Left cardiac atrium (tissue), 4 donors: Measurements from ENCODE around the gene EML4. TPM values are rescaled to one million over a fixed set of nuclear protein-coding genes. Genes with fewer than 3 reads are reported as not detected.

Experiments
- ATAC-seq, 2 donors: fragments of 200-7000 bp; cut with Tn5 transposase; one replicate each; pipeline ENCODE4 v1.9.1; 2020; ENCODE audit warnings: mild to moderate bottlenecking in 2 of 2, moderate library complexity in 2 of 2
- DNase-seq: peaks from one replicate; pipeline ENCODE4 v3.0.0-alpha.2; 2020
- intact Hi-C, 2 donors: fragments of 100-400 bp; cut with DNase I; formaldehyde crosslinking; loops; one replicate each; pipeline versions ENCODE4 v1.14.1 to v1.15.1; 2022 to 2023
- total RNA-seq, 2 donors: library from RNA; stranded (reverse); fragmentation: NEBNext Ultra II Directional; extraction: Animal tissue kit (Norgen Biotek cat#: 25700); gene quantifications; one replicate each; pipeline ENCODE4 v1.2.1, GENCODE V29; 2021
- donor health status: DM: no; HTN: yes; CAD: no.
- donor health status: DM: no; HTN: yes; CAD: no; lungs with severe emphysema.
- donor health status: DM: yes; HTN: yes; CAD: no.
- donor health status: Dilated cardiomyopathy.

EML4 gene
- total RNA-seq, 2 donors from 2014 or later: 8.5 to 12.4 TPM

GRCh38 chr2:42190191-42190590, 21.0 kb downstream of the EML4 start:
- ATAC-seq: no peak
- intact Hi-C loops: no loop called here
- no peak for DNase-seq

- DNase-seq: no peak
- intact Hi-C loops: no loop called here
- ATAC-seq: no peak
These were observed 22.3 kb downstream of the EML4 start for GRCh38 chr2:42191285-42192009.

DNA sequence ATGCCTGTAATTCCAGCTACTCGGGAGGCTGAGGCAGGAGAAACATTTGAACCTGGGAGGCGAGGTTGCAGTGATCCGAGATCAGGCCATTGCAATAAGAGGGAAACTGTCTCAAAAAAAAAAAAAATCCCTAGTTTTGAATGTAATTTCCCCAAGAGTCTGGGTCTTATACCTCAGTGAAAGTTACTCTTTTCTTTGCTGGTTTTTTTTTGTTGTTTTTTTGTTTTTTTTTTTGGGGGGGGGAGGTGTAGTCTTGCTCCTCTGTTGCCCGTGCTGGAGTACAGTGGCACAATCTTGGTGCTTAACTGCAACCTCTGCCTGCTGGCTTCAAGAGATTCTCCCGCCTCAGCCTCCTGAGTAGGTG, 22.8 kb downstream of the EML4 start:
- intact Hi-C loops: no loop called here
- DNase-seq (no peak), ATAC-seq (no peak)

DNA sequence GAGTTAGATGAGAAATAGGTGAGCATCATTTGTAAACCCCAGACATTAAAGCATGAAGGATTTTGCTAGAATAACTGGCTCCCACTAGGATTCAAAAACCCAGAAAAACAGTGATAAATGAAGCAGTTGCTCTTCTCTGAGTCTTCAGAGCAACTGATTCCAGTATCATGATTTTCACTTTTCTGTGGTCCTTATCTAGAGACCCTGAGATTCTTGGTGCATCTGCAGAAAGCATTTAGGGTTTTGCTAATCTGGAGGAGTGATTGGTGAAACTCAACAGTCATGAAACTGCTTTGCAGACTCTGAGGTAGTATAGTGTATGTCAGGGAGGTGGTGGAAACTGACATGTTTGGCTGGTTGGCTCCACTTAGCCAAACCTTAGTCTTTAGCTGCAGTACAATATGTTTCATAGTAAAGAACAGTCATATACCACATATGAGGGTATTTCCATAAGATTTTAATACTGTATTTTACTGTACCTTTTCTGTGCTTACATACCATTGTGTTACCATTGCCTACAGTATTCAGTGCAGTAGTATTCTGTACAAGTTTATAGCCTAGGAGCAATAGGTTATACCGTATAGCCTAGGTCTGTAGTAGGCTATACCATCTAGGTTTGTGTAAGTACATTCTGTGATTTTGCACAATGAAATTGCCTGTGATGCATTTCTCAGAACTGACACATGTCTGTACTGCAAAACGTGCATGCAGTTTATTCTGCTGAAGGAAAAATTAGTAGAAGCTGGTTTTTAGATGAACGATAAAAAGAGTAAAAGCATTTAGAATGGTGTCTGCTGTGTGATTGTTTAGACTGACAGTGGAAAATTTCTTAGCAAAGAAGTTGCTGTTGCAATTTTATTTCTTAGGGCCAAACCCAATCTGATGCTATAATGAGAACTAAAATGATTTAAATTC, 23.8 kb downstream of the EML4 start:
- DNase-seq: no peak
- intact Hi-C loops: no loop called here
- ATAC-seq: no peak

- ATAC-seq (peak in 1 of 2 donors; percentile 17), DNase-seq (no peak)
- intact Hi-C loops: no loop called here
These were observed 24.6 kb downstream of the EML4 start for GRCh38 chr2:42193722-42194187.

DNA sequence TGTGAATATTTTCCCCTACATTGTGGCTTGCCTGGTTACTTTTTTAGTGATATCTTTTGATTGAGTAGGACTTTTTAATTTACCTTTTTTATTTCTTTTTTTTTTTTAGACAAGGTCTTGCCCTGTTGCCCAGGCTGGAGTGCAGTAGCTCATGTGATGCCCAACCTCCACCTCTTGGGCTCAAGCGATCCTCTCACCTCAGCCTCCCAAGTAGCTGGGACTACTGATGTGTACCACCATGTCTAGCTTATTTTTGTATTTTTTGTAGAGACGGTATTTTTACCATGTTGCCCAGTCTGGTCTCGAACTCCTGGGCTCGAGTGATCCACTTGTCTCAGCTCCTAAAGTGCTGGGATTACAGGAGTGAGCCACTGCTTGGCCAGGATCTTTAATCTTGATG, 25.3 kb downstream of the EML4 start:
- DNase-seq (no peak), ATAC-seq (no peak)
- intact Hi-C loops: no loop called here

- ATAC-seq (peak in 1 of 2 donors; percentile 36), DNase-seq (no peak)
- intact Hi-C loops: loop anchor here in 1 of 2 donors (5.0 kb wide), 1 partner anchor 98 kb away; no protein-coding TSS in a partner anchor
These were observed 26.4 kb downstream of the EML4 start for GRCh38 chr2:42195559-42195958.

DNA sequence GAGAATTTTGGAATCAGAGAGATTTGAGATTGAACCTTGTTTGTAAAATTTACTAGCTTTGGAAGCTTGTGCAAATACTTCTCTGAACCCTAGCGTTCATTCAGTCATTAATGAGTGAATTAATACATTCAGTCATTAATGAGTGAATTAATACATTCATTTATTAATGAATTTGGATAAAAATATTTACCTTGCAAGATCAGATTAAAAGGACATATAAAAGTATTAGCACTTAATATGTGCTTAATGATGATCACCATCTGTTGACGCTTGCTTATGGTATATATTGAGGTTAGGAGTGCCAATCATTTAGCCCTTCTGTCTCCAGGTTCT, 26.9 kb downstream of the EML4 start:
- intact Hi-C loops: loop anchor here in 1 of 2 donors (5.0 kb wide), 1 partner anchor 99 kb away; no protein-coding TSS in a partner anchor
- no peak for DNase-seq
- no peak for ATAC-seq

GRCh38 chr2:42196403-42197267, 27.5 kb downstream of the EML4 start:
- DNase-seq (no peak), ATAC-seq (peak; percentile 76 to 79)
- intact Hi-C loops: loop anchor here in 1 of 2 donors (5.0 kb wide), 1 partner anchor 99 kb away; no protein-coding TSS in a partner anchor

- DNase-seq (no peak), ATAC-seq (no peak)
- intact Hi-C loops: loop anchor here in 1 of 2 donors (5.0 kb wide), 1 partner anchor 100 kb away; no protein-coding TSS in a partner anchor
These were observed 28.6 kb downstream of the EML4 start for GRCh38 chr2:42197792-42198191.

- intact Hi-C loops: loop anchor here in 1 of 2 donors (5.0 kb wide), 1 partner anchor 101 kb away; no protein-coding TSS in a partner anchor
- no peak for ATAC-seq
- DNase-seq: no peak
These were observed 29.3 kb downstream of the EML4 start for GRCh38 chr2:42198466-42198865.

DNA sequence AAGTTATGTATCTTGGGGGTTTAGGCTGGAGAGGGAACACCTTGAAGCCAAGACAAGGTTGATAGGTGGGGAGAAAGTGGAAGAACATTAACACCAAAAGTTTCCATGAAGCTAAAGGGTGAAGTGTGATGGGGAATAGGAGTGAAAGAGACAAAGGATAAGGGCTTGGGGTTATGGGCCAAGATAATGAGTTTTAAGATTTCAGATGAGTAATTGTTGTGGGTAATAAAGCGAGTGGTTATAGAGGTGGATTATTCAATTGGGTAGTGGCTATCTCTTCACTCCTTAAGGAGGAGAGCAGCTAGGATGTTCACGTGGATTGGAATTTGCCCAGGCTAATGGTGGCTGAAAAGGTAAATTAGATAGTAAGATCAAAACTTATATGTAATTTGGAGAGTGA, 29.8 kb downstream of the EML4 start:
- ATAC-seq (no peak), DNase-seq (no peak)
- intact Hi-C loops: loop anchor here in 1 of 2 donors (5.0 kb wide), 1 partner anchor 102 kb away; no protein-coding TSS in a partner anchor

DNA sequence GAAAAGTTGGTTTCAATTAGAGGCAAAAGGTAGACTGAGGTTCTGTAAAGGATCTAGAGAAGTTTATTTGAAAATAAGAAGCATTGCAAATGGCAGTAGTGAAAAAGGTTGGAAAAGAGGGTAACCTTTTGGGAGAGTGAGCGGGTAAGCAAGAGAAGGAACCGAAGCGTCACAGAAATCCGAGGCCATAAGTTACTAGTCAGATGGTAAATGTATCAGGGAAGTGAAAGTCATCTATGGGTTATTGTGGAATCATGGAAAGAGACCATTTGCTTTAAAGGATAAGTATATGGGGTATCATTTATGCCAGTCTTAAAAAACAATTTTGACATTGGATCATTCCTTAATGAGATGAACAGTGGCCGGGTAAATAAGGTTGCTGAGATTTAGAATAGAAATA, 30.5 kb downstream of the EML4 start:
- ATAC-seq (no peak), DNase-seq (no peak)
- intact Hi-C loops: loop anchor here in 1 of 2 donors (5.0 kb wide), 1 partner anchor 102 kb away; no protein-coding TSS in a partner anchor

DNA sequence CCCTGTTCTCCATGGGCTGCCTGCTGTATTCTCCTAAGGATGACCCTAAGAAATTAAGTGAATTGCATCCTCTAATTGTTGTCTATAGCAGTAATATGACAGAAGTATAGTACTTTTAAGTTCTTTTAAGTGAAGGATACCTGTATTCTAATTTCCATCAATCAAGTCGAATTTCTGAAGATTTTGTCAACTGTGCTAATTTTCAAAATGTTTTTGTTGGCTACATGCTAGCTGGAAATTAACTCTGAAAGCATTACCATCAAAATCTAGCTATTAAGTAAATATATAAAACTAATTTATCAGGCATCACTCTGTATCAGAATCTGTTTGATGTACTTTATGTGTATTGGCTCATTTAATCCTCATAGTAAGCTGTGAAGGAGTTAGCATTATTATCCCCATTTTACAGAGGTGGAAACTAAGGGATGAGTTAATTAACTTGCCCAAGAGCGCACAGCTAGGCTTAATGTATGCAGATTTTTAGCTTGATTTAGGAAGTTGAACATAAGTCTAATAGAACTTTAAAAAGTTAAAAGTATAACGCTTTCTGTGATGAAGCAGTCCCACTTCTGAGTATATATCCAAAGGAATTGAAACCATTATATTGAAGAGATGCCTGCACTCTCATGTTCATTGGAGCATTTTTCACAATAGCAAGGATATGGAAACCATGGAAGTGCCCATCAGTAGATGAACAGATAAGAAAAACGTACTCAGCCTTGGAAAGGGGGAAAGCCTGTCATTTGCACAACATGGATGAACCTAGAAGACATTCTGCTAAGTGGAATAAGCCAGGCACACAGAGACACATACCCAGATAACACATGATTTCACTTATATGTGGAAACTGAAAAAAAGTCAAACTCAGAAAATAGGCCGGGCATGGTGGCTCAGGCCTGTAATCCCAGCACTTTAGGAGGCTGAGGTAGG, 32.0 kb downstream of the EML4 start:
- intact Hi-C loops: no loop called here
- ATAC-seq: no peak

DNA sequence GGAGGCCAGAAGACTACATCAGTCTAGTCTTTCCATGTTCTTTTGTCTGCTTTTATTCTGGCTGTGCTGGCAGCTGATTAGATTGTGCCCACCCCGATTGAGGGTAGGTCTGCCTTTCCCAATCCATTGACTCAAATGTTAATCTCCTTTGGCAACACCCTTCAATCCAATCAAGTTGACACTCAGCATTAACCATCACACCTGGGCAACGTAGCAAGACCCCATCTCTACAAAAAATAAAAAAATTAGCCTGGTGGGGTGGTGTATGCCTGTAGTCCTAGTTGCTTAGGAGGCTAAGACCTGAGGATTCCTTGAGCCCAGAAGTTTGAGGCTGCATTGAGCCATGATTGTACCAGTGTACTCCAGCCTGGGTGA, 33.5 kb downstream of the EML4 start:
- no peak for DNase-seq
- intact Hi-C loops: no loop called here

More for the DNA sequence above, 32.0 kb downstream of the EML4 start:
- no peak for DNase-seq

DNA sequence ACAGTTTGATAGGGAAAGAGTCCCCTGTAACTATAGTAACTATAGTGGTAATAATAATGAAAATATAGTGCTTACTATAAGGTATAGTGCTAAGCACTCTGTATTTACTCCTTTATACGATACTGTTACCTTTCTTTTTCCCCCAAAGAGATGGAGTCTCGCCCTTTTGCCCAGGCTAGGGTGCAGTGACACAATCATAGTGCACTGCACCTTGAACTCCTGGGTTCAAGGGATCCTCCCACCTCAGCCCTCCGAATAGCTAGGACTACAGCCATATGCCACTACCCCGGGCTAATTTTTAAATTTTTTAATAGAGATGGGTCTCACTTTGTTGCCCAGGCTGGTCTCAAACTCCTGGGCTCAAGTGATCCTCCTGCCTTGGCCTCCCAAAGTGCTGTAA, 34.6 kb downstream of the EML4 start:
- DNase-seq (no peak), ATAC-seq (no peak)

More for the DNA sequence above, 33.5 kb downstream of the EML4 start:
- ATAC-seq: no peak

DNA sequence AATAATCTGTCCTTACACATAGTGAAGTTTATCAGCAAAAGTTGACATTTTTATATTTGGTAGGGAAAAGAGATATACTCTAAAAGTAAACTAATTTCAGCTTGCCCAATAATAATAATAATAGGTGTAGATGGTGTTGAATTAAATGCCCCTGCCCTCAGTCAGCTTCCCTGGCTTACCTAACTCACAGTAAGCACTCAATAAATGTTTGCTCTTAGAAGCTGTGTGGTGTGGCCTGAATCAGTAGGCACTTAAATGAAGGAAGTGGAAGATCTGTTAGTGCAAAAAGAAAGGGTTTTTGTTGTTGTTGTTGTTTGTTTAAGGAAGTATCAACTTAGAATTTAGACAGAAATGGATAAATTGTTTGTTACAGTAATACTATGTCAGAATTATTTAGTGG, 36.2 kb downstream of the EML4 start:
- intact Hi-C loops: no loop called here
- no peak for ATAC-seq

More for the DNA sequence above, 34.6 kb downstream of the EML4 start:
- intact Hi-C loops: no loop called here

DNA sequence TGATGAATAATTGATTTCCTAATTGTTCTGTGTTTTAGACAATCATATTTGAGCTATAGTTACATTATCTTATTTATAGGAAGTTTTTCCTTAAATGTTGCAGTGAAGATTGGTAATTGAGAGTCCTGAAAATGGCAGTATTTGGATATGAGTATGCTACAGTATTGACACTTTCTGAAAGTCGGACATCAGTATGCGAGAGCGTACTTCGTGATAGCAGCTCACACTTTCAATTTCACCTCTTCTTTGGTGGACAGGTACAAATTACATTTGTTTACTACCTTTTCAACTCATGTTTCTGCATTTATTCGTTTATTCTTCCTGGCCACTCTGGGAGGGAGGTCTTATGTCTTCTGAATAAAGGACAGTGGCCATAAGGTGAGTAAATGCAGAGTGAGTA, 38.7 kb downstream of the EML4 start:
- intact Hi-C loops: no loop called here
- DNase-seq: no peak
- ATAC-seq: no peak

More for the DNA sequence above, 36.2 kb downstream of the EML4 start:
- no peak for DNase-seq
